HG02571 (cell line): ENCODE results near the gene TUNAR.

ENCODE experiments used
- ATAC-seq: cut with Tn5 transposase; IDR thresholded peaks from one replicate; pipeline ENCODE4 v1.9.1; 2021; ENCODE audit warnings: mild to moderate bottlenecking, moderate library complexity; ENCODE audit not compliant: unreplicated experiment

Gene TUNAR

GRCh38 chr14:95911456-95911855 is 34.8 kb downstream of the TUNAR start:
- no peak for ATAC-seq

- ATAC-seq, result no peak
Measured at GRCh38 chr14:95915330-95915729, 38.7 kb downstream of the TUNAR start.

DNA sequence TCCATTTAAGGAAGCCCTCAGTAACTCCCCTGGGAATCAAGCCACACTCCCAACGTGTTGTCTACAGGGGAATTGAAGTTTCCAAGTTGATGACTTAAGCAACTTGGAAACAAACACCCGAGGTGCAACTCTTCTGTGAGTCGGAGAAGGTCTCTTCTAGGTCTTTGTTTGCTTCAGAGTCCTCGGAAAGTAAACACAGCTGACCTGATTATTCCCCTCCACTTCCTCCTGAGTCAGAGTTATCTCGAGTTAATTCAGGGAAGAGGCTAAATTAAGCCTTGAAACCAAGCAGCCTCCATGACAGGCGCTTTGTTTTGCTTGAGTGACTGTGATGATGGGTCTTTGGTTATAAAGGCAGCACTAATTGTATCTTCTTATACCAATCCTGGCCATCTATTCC is 41.8 kb downstream of the TUNAR start:
- no peak for ATAC-seq

DNA sequence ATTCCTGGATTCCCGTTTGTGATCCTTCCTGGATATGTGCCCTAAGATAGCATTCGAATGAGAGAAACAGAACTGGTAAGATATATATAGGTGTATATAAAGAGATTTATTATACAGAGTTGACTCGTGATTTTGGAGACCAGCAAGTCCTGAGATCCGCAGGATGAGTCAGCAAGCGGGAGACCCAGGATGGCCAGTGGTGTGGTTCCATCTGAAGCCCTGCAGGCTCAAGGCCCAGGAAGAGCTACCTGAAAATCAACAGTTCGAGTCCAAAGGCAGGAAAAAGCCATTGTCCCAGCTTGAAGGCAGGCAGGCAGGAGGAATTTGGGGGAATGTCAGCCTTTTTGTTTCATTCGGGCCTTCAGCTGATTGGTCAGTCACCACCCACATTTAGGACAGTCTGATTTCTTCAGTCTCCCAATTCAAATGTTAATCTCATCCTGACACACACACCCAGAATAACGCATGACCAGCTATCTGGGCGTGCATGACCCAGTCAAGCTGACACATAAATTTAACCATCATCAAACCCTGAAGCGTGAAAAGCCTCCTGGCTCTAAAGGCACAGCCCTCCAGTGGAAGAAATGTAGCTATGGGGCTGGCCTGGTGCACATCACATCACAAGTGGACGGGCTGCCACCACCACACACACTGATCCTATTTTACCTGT is 44.3 kb downstream of the TUNAR start:
- no peak for ATAC-seq

GRCh38 chr14:95922080-95922479 is 45.4 kb downstream of the TUNAR start:
- ATAC-seq, result no peak

GRCh38 chr14:95928751-95929150 is 52.1 kb downstream of the TUNAR start:
- ATAC-seq, result no peak

- no peak for ATAC-seq
Measured at GRCh38 chr14:95931384-95931783, 54.8 kb downstream of the TUNAR start.

- no peak for ATAC-seq
Measured at GRCh38 chr14:95935228-95935822, 58.7 kb downstream of the TUNAR start.

DNA sequence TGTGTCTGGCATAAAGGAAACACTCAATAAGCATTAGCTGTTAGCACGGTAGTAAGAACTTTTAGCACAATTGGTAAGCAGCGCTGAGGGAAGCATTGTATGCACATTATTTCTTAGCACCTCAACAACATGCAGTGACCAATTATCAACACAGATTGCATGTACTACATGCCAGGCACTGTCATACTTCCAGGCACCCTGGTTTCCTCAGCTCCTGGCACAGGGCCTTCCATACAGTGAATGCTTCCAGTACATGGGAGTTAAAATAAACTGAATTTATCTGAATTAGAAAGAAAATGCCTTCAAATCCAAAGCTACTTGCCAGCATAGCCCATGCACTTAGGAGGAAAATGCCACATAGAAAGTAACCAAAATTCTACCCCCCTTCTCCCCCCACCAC is 59.4 kb downstream of the TUNAR start:
- ATAC-seq, result no peak

- ATAC-seq, result no peak
Measured at GRCh38 chr14:95939335-95939734, 62.7 kb downstream of the TUNAR start.

DNA sequence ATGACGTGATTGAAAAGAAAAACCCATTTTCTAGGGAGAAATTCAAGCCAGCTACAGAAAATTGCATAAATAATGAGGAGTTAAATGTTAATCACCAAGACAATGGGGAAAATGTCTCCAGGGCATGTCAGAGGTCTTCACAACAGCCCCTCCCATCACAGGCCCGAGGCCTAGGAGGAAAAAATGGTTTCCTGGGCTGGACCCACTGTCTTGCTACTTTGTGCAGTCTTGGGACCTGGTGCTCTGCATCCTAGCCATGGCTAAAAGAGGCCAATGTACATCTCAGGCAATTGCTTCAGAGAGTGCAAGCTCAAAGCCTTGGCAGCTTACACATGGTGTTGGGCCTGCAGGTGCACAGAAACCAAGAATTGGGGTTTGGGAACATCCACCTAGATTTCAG is 65.3 kb downstream of the TUNAR start:
- no peak for ATAC-seq

- ATAC-seq, result no peak
Measured at GRCh38 chr14:95943699-95944098, 67.1 kb downstream of the TUNAR start.

DNA sequence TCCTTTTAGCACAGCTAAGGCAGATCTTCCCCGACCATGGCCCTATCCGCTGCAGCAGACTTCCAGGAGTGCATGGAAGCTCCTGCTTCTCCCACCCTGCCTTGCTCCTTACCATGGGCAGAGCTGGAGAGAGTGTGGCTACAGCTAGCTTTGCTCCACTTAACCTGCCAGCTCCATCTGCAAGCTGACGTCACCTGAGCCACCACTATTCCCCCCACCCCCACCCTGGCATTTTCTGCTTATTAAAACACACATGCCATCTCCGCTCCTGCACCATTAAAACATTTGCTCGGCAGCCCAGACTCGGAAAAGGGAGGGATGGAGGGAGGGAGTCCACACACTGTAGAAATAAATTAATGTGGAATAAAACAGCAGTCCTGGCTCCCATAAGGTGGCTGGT is 67.8 kb downstream of the TUNAR start:
- no peak for ATAC-seq

DNA sequence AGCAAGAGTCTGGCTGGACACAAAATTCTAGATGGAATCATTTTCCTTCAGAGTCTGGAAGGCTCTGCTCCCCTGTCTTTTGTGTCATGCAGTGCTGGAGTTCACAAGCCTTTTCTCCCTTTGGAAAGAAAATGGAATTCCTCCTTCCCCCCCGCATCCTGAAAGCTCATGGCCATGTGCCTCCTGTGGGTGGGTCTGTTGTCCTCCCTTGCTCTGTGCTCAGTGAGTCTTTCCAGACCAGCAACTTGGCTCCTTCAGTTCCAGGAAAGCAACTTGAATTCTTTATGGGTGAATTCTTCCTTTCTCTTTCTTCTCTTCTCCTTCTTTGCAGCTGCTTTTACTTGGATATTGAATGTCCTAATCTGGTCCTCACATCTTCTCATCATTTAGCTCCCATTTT is 70.2 kb downstream of the TUNAR start:
- ATAC-seq, result no peak

DNA sequence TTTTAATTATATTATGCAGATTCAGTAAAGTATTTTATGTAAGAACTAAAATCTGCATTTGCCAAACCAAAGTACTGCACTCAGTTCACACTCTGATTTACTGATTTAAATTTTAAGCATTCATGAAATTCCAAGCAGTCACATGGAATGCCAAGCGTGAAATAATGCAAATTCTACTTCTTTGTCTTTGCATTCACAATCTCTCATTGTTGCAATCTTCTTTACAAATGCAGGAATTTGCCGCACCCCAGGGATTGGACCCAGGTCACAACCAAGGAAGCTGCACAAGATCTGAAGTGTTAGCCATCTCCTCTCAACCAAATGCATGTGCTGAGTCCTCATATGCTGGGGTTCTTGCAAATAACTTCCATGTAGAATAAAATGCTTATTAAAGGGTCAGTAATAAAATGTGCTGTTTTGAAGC is 71.9 kb downstream of the TUNAR start:
- ATAC-seq, result no peak

- ATAC-seq, result no peak
Measured at GRCh38 chr14:95951359-95951758, 74.7 kb downstream of the TUNAR start.

DNA sequence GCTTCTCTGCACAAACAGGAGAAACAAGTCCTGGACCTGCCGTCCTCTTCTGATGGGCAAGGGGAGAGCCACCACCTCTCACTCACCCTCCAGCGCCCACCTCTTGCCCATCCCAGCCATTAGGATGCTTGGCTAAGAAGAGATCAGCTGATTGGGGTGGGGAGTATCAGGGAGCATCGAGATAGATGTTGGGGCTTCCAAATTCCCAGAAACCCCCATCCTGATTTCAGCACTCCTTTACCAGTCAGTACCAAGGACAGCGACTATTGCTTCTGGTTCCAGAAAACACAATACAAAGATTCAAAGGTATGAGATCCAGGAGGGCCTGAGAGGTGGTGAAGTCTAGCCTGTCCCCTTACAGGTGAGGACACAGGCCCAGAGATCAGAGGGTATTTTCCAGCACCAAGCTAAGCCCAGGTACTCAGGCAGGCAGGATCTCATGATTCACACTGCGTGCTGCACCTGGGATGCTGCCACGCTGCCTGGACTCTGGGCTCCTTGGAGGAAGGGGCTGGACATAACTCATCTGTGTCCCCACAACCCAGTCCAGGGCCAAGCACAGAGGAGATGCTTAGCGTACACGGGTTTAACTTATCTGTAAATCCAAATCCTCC is 76.6 kb downstream of the TUNAR start:
- no peak for ATAC-seq

DNA sequence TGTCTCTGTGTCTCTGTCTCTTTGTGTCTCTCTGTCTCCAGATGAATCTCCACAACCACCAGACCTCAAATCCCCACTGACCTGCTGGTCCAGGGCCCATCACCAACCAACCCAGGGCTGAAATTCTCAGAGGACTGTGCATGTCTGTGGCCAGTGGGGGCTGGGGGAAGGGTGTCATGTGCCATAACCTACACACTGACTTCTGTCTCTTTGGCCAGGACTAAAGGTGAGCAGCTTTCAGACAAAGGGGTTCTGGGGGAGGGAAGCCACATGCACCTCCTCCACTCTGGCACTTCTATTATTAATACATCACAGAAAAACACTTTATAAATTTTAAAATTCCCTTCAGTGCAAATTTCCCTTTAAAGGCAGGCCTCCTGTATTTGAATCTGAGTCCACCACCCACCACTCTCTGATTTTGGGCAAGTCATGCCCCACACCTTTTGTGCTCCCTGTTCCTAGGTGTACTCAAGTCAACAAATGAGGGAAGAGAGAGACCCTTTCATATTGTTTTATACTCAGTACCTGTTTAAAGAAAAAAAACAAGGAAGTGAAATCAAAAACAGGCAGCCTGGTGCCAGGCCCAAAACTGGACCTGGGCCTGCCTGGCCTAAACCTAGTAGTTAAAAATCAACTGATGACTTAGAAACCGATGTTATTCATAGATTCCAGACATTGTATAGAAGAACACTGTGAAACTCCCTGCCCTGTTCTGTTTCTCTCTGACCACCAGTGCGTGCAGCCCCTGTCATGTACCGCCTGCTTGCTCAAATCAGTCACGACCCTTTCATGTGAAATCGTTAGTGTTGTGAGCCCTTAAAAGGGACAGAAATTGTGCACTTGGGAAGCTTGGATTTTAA is 80.2 kb downstream of the TUNAR start:
- ATAC-seq, result no peak

DNA sequence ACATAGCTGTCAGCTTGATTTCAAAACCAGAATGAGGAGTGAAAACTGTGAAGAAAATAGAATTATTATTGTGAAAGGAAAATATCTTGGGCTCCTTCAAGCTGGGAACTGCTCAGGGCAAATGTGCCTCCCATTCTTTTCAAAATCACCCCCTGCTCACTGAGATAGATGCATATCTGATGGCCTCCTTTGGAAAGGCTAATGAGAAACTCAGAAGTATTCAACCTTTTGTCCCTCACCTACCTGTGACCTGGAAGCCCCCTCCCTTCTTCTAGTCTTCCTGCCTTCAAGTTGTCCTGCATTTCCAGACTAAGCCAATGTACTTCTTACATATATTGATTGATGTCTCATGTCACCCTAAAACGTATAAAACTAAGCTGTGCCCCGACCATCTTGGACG is 81.5 kb downstream of the TUNAR start:
- no peak for ATAC-seq

- no peak for ATAC-seq
Measured at GRCh38 chr14:95959317-95959716, 82.7 kb downstream of the TUNAR start.

GRCh38 chr14:95961481-95961880 is 84.8 kb downstream of the TUNAR start:
- no peak for ATAC-seq

GRCh38 chr14:95964901-95965300 is 88.3 kb downstream of the TUNAR start:
- no peak for ATAC-seq
